ENCODE measurements around the gene DHX35.

DHX35 gene, protein sequence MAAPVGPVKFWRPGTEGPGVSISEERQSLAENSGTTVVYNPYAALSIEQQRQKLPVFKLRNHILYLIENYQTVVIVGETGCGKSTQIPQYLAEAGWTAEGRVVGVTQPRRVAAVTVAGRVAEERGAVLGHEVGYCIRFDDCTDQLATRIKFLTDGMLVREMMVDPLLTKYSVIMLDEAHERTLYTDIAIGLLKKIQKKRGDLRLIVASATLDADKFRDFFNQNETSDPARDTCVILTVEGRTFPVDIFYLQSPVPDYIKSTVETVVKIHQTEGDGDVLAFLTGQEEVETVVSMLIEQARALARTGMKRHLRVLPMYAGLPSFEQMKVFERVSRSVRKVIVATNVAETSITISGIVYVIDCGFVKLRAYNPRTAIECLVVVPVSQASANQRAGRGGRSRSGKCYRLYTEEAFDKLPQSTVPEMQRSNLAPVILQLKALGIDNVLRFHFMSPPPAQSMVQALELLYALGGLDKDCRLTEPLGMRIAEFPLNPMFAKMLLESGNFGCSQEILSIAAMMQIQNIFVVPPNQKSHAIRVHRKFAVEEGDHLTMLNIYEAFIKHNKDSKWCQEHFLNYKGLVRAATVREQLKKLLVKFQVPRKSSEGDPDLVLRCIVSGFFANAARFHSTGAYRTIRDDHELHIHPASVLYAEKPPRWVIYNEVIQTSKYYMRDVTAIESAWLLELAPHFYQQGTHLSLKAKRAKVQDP

DNA sequence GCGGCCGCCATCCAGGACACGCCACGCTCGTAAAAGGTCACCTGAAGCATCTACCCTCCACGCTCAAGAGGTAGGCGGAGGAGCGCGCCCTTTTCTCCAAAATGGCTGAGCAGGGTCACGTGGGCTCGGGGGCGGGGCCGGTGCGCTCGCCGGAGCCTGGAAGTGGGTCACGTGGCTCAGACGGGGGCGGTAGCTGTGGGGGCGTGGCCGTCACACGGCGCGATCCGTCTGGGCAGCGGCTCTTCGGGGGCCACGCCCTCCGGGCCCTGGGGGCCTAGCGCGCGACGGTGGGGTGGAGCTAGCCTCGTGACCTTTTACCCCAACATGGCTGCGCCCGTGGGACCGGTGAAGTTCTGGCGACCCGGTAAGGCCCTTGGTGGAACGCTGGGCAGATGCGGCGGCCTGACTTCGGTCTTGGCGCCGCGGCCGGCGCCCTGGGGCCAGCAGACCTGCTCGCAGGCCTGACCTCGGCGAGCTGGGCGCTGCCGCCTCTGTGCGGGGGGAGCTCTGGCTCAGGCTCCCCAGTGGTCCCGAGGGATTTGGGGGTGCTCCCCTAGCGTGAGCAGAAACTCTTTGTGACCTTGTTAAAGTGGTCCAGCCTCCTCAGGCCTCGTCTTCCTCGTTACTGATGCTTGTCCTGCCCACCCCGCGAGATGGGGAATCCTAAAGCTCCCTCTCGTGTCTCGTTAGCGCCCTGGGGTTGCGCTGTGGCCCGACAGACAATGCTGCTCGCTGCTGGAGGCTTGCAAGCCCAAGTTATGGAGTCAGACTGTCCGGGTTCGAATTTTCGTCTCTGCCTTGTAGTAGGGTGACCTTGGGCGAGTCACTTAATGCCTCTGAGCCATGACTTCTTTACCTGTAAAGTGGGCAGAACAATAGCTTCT, at the start of gene DHX35:
Gene DHX35, plus strand, starts transcription at position 301 of the 884 bp plus-strand sequence. Its CDS starts 24 bp downstream, at position 325.
- peak; percentile 97 to 99 (median 97) for DNase-seq (ENCODE audit: low read depth in 3 of 3)

DNA sequence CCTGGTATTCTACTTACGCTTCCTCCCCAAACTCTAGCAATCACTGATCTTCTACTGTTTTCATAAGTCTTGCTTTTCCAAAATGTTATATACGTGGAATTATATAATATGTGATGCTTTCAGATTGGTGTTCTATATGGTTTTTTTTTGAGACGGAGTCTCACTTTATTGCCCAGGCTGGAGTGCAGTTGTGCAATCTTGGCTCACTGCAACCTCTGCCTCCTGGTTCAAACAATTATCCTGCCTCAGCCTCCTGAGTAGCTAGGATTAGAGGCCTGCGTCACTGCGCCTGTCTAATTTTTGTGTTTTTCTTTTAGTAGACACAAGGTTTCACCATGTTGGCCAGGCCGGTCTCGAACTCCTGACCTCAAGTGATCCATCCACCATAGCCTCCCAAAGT, 46.8 kb upstream of the DHX35 start:
- no peak for DNase-seq (ENCODE audit: low read depth in 3 of 3)

DNA sequence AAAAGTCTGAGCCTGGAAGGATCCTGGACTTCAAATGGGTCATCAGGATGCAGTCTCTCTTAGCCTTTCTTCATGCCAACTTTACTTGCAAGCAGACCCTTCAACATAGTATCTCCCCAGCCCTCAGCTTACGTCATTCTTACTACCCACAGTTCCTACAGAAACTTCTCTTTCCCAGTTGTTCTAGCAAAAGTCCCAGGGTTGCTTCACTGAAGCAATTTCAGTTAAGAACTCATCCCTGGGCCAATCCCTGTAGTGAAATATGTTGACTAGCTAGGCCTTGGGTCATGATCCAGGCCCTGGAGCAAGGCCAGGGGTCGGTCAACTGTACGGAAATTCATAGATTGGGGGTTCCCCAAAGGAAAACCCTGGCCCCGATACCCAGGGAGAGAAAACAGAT, 44.5 kb upstream of the DHX35 start:
- no peak for DNase-seq (ENCODE audit: low read depth in 3 of 3)

DNA sequence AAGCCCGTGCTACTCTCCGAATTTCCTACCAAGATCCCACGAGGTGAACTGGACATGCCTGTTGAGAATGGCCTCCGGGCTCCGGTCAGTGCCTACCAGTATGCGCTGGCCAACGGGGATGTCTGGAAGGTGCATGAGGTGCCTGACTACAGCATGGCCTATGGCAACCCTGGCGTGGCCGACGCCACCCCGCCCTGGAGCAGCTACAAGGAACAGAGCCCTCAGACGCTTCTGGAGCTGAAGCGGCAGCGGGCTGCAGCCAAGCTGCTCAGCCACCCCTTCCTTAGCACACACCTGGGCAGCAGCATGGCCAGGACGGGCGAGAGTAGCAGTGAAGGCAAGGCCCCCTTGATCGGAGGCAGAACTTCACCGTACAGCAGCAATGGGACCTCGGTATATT, 44.0 kb upstream of the DHX35 start:
- no peak for DNase-seq (ENCODE audit: low read depth in 3 of 3)

DNA sequence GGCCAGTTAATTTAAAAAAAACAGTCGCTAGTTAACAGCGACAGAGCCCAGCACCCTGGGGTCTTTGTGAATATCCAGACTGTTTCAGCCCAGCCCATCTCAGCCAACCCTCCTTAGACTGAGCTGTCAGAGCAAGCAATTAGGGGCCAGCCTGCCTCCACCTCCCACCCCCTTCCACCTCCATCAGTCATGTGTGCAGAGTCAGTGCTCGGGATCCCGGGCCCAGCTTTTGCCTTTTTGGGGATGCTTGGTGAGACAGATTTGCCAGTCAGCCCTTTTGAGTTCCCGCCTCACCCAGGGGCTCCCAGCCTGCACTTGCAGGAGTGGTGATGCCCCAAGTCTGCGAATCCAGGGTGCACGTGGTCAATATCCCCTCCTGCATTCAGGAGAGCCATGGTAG, 42.5 kb upstream of the DHX35 start:
- no peak for DNase-seq (ENCODE audit: low read depth in 3 of 3)

DNA sequence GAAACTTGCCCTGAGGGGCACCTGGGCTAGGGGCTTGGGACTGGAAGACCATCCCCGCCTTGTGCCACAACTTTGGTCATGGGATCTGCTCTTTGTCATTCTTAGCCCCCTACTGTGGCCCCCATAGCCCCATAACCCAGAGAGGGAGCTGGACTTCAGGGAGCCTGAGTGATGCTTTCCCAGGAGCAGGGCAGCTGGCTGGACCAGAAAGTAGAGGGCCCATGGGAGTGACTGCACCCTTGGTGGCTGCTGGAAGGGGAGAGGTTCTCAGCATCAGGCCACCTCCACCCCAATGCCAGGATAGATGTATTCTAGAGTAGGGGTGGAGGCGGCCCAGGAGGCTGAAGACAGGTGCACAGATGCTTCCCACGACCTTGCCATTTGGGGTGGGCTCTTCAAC, 41.7 kb upstream of the DHX35 start:
- DNase-seq (ENCODE audit: low read depth in 3 of 3) = no peak

DNA sequence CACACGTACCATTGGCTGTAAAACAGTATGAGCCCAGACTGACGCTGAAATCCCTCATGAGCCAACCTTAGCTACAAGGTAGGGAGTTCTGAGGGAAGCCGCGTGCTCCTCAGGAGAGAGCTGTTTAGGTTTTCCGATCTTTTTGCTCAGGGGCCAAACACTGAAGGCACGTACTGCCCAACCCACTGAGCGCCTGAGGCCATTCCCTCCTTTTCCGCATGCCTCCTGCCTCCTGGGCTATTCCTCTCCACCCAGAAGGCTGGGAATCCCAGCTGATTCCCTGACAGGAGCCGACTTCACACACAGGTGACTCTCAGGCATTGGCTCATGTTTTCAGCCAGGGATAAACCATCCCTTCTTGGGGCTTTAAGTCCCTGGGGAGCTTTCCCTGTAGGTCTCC, 41.3 kb upstream of the DHX35 start:
- DNase-seq (ENCODE audit: low read depth in 3 of 3) = no peak

DNA sequence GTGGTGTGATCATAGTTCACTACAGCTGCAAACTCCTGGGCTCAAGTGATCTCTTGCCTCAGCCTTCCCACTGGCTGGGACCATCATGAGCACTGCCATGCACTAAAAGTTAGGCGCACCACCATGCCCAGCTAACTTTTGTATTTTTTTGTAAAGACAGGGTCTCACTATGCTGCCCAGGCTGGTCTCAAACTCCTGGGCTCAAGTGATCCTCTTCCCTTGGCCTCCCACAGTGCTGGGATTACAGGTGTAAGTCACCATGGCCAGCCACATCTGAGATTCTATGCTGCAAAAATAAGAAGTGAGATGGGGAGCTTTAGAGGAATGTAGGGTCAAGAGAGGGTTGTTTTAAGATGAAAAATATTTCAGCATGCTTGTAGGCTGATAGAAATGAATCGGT, 37.4 kb upstream of the DHX35 start:
- DNase-seq (ENCODE audit: low read depth in 3 of 3) = no peak

DNA sequence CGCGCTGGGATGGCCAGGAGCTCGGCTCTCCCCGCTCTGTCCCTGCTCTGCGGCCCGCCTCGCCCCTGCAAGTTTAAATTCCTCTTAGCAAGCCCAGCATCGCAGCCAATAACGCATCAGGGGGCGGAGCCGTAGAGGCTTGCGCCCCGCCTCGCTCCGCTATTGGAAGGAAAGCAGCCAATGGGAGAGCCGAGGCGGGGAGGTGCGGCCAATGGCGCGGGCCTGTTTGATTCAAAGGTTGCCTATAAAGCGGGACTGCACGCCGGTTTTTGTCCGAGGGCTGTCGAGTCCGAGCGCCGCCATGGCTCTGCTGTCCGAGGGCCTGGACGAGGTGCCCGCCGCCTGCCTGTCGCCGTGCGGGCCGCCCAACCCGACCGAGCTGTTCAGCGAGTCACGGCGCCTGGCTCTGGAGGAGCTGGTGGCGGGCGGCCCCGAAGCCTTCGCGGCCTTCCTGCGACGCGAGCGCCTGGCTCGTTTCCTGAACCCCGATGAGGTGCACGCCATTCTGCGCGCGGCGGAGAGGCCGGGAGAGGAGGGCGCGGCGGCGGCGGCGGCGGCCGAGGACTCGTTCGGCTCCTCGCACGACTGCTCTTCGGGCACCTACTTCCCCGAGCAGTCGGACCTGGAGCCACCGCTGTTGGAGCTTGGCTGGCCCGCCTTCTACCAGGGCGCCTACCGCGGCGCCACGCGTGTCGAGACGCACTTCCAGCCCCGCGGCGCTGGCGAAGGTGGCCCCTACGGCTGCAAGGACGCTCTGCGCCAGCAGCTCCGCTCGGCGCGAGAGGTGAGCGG, 35.8 kb upstream of the DHX35 start, which contains the start of gene FAM83D:
Gene FAM83D, plus strand, starts transcription at position 276 of the 792 bp plus-strand sequence. Its CDS starts 26 bp downstream, at position 302.
- DNase-seq (ENCODE audit: low read depth in 3 of 3) = peak; percentile 85 to 97 (median 86)

DNA sequence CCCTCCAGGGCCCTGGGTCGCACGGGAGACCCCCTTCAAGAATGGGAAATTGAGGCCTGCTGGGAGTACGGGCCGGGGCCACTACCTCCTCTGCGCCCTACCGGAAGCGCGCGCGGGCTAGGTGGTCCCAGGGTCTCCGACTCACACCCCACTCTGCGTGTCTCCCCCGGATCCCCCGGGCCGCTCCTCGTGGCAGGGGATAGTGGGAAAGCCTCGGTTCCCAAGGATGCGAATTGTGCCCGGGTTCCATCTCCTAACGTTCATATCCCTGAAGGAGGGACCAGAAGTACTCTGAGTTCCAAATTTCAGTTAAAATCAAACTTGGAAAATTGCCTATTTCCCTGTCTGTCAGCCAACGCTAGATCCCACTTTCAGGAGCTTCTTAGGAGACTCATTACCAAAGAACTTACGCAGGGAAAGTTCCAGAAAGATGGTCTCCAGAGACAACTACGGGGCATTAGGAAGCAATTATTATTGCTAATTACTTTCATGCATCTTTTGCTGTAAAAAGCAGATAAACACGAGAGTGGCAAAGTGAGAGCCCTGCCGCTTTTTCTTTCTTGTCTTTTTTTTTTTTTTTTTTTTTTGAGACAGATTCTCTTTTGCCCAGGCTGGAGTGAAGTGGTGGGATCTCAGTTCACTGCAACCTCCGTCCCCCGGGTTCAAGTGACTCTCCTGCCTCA, 35.1 kb upstream of the DHX35 start:
- DNase-seq (ENCODE audit: low read depth in 3 of 3) = no peak

DNA sequence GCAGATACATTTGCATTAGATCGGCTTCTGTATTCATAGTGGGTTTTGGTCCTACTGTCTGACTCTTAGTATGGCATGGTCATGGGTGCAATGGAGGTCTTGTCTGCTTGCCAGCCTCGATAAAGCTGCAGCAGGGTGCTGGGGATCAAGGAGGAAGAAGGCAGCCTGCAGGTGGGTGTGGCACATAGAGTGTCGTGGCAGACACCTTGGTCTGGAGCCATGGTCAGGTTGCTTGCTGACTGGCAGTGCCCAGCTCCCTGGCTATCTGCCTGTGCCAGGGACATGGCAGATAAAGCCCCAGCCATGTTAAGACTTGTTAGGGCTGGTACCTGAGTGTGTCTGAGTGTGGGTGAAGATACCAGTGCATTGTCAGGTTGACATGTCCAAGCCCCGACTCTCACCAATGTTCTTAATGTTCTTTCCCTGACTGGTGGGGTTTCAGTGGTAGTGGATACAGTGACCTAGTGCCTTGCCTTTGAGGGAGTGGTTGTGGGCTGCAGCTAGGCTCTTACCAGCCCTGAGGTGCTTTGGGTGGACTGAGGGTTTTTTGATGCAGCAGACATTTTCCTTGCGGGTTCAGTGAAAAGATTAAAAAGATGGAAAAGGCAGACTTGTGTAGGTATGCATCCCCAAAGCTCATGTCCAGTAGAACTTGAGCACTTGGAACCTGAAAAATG, 34.1 kb upstream of the DHX35 start:
- DNase-seq (ENCODE audit: low read depth in 3 of 3) = no peak

DNA sequence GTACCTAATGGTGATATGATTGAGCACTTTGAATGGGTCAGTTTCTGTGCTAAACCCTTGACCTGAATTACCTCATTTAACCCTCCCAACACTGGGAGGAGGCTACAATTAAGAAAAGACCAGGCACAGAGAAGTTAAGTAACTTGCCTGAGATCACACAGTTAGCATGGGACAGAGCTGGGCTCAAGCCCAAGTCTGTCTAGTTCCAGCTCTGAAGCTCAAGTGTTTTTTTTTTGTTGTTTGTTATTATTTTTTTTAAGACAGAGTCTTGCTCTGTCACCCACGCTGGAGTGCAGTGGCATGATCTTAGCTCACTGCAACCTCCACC, 31.9 kb upstream of the DHX35 start:
- DNase-seq (ENCODE audit: low read depth in 3 of 3) = no peak

DNA sequence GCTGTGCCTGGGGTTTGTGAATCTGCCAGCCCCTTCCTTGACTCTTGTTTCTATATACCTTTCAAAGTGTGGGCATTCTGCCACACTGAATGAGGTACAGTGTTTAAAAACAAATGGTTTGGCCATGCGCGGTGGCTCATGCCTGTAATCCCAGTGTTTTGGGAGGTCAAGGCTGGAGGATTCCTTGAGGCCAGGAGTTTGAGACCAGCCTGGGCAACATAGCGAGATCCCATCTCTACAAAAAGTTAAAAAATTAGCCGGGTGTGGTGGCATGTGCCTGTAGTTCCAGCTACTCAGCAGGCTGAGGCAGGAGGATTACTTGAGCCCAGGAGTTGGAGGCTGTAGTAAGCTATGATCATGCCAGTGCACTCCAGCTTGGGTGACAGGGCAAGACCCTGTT, 30.2 kb upstream of the DHX35 start:
- no peak for DNase-seq (ENCODE audit: low read depth in 3 of 3)

DNA sequence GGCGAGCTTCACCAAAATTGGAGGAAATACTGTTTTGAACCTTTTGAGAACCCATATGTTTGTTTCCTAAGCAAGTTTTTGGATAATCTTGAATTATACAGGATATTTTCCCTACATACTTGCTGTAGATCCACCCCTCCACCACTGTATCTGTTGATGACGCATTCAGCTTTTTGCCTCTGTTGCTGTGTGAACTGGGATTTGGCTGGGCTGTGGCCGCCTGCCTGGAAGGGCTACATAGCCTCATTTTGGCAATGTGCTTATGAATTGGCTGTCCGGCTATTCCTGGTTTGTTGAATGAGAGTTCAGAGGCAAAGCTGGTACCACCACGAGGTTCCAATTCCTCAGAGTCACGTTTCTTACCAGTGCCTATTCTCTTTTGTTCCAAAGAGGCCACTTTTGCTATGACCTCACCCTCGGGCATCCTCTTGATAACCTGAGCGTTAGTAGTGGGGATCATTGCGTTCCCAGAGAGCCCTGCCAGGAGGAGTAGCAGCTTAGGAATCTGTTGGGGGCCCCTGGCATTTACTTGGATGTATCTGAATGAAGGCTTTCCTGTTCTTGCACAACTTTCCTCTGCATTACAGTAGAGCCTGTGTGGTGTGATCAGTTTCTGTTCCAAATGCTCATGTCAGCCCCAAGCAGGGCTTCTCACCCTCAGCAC, 29.6 kb upstream of the DHX35 start:
- no peak for DNase-seq (ENCODE audit: low read depth in 3 of 3)

DNA sequence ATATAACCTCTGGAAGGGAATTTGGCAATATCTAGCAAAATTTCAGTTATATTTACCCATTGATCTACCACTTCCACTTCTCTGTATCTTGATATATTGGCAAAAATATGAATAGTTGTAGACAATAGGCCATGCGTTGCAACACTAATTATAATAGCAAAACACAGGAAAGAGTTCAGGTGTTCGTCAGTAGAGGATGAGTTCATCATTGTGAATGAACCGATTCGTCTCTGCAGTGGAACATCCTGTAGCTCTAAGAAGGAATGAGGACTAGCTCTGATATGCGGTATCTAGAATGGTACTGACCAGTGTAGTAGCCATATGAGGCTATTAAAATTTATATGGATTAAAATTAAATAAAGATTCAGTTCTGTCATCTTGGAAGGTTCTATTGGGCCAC, 27.6 kb upstream of the DHX35 start:
- DNase-seq (ENCODE audit: low read depth in 3 of 3) = no peak

DNA sequence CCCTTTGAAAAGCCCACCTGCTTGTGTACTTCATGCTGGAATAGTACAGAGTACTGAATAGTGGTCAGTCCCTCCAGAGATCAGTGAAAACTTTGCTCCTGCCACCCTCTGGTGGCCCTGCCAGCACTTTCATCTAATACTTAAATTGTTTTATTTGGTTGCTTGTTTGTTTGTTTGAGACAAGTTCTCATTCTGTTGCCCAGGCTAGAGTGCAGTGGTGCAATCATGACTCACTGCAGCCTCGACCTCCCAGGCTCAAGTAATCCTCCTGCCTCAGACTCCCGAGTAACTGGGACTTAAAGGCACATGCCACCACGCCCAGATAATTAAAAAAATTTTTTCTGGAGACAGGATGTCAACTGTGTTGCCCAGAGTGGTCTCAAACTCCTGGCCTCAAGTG, 26.9 kb upstream of the DHX35 start:
- no peak for DNase-seq (ENCODE audit: low read depth in 3 of 3)

DNA sequence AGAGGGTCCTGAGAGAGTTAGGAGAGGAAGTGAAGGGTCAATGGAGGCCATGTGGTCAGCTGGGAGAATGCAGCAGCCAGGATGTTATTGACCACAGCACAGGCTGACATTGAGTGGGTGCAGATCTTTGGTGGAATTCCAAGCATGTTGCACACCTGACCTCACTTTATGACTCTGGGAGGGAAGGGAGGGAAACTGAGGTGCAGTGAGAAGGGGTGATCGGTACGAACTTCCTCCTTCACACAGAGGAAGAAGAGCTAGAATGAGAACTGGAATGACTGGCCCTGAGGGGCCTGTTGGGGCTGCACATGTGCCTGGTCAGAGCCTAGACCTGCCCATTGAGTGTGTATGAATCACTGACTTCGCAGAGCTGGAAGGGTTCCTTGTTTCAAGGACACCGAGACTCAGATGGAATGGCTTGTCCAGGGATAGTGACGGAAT, 26.2 kb upstream of the DHX35 start:
- DNase-seq (ENCODE audit: low read depth in 3 of 3) = no peak

DNA sequence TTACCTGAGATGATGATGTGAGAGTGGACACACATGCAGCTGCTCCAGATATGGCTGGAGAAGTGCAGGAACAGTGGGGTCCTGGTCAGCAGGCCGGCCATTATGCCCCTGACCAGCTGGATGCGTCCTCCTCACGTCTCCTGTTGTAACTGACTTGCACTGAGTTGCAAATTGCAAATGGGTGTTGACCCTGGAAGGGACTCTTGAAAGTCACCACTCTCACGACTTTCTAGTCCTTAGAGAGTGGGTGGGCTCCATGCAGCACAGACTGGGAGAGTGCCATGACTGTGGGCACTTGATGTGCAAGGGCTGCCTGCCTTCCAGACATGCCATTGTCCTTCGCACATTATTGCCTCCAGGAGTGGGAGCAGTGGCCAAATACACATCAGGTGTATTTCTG, 25.1 kb upstream of the DHX35 start:
- DNase-seq (ENCODE audit: low read depth in 3 of 3) = no peak

DNA sequence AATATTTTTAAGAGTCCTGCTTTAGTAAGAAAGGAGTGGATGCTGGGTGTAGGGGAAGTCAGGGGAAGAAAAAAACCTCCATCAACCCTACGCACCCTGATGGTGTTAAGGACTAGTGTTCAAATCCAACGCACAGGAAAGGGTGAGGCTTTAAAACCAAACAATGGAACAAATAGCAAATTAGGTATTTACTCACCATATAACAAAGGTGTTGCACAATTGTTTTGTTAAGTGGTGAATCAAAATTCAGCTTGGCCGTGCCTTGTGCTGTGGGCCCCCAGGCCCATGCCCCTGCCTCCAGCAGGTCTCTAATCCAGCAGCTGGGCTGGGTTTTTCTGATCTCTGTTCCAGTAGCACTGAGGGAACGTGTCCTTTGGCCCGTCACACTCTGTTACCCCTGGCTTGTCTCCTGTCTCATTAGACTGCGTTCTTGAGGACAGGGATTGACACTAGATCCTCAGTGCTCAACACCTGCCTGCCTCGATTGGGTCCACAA, 24.1 kb upstream of the DHX35 start:
- no peak for DNase-seq (ENCODE audit: low read depth in 3 of 3)

DNA sequence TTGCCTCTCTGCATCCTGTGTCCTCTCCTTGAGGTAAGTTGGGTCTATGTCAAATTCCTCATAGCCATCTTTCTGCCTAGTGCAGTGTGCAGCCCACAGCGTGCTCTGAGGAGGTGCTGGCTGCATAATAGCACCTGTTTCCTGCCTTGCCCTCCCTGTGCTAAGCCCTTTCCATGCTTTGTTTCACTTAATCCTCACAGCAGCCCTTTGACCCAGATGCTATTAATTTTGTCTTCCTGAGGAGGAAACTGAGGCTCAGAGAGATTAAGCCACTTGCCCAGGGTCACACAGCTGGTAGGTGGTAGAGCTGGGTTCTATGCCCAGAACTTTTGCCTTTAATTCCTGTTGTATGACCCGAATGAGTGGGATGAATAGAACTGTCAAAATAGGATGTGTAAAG, 22.5 kb upstream of the DHX35 start:
- DNase-seq (ENCODE audit: low read depth in 3 of 3) = no peak
